ENCODE results near the gene TSPY2.
"Not testable (repeated sequence)": the region's sequence is repeated elsewhere in the genome, so short reads cannot be mapped to it uniquely, and the experiment has no call there.

TSPY2 gene, protein sequence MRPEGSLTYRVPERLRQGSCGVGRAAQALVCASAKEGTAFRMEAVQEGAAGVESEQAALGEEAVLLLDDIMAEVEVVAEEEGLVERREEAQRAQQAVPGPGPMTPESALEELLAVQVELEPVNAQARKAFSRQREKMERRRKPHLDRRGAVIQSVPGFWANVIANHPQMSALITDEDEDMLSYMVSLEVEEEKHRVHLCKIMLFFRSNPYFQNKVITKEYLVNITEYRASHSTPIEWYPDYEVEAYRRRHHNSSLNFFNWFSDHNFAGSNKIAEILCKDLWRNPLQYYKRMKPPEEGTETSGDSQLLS

DNA sequence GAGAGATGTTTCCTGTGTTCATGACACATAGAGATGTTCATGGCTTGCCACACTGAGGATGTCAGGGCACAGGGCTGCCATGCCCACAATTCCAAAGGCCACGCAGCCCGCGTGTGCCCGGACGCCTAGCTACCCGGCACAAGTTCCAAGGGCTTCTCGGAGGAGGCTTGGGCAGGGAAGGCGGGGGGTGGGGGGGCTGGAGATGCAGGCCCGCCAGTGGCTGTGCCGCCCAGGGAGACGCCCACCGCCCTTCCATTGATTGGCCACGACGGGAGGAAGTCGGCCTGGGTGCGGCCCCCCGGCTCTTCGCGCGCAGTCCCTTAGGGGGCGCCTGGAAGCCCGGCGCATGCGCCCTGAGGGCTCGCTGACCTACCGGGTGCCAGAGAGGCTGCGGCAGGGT lies at the start of gene TSPY2:
TSS of gene TSPY2 (plus strand) at position 301 of the 400 bp plus-strand sequence. CDS start at position 347, 46 bp downstream.
- DNase-seq: not testable (repeated sequence)

DNA sequence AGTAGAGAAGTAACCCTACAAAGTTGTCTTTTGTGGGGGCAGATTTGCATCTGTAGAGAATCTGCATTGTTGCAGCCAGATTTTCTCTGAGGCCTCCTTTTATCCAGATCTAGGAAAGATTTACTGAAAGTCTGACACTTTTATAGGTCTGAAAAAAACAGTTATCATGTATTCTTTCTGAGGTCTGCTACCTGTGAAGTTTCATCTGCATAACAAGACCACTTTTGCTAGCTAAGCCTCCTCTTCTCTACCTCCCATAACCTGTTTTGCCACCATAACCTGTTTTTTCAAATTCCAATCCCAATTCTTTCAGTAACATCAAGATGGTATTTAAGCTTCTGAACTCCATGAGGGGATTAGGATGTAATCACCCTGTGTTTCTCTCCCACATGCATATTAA lies 36.5 kb upstream of the TSPY2 start:
- not testable (repeated sequence) for DNase-seq

DNA sequence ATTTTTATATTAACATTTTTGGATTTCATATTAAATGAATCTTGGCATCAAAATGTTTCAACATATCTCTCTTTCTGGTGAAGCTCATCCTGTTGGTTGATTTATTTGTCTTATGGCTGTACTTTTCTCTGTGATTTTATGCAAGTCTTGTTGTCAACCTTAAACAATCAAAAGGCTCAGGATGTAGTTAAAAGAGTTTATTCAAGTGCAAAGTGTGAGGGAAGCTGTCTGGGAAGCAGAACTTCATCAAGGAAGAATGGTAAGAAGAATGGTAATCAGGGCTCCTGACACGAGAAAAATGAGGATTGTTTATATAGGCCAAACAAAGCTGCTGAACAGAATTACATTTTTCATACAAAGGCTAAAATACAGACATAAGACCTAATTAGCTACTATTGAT lies 29.0 kb upstream of the TSPY2 start:
- DNase-seq: not testable (repeated sequence)

DNA sequence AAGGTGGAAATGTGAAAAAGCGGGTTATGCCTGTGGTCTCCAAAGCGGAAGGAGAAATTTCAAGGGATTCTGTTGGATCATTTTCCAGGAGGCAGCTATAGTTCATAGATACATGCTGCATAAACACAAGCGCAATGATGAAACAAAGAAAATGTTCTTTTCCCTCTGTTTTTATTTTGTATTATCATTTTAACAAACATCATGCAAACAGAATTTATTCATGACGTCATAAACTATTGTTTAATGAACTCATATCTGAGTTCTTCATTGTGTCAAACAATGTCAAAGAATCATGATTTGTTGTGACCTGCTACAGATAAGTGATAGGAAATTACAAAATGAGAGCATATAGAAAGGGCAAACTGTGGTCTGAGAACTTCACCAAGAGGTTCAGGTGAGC lies 23.8 kb downstream of the TSPY2 start:
- DNase-seq: not testable (repeated sequence)

Measured in OCI-M1 (cell line).